Neuron (in vitro differentiated cells): ENCODE measurements around the gene CHST15.

Experiments used
- H2AFZ ChIP-seq: one replicate; pipeline ENCODE4 v1.6.1; 2013; ENCODE audit warnings: low read depth, mild to moderate bottlenecking, inconsistent platforms, low read length, moderate library complexity
- H3K27me3 ChIP-seq: one replicate; pipeline ENCODE4 v1.6.1; 2013; ENCODE audit warnings: low read length; ENCODE audit not compliant: insufficient read depth
- H3K36me3 ChIP-seq: one replicate; pipeline ENCODE4 v1.6.1; 2013; ENCODE audit warnings: low read length; ENCODE audit not compliant: insufficient read depth
- H3K4me1 ChIP-seq: one replicate; pipeline ENCODE4 v1.6.1; 2013; ENCODE audit warnings: low read length; ENCODE audit not compliant: insufficient read depth
- H3K4me3 ChIP-seq: 2 replicates; pipeline ENCODE4 v1.5.1; 2013; ENCODE audit warnings: mild to moderate bottlenecking, low read length, moderate library complexity
- H3K9me3 ChIP-seq: one replicate; pipeline ENCODE4 v1.6.1; 2013; ENCODE audit warnings: low read length

The CHST15 gene, protein sequence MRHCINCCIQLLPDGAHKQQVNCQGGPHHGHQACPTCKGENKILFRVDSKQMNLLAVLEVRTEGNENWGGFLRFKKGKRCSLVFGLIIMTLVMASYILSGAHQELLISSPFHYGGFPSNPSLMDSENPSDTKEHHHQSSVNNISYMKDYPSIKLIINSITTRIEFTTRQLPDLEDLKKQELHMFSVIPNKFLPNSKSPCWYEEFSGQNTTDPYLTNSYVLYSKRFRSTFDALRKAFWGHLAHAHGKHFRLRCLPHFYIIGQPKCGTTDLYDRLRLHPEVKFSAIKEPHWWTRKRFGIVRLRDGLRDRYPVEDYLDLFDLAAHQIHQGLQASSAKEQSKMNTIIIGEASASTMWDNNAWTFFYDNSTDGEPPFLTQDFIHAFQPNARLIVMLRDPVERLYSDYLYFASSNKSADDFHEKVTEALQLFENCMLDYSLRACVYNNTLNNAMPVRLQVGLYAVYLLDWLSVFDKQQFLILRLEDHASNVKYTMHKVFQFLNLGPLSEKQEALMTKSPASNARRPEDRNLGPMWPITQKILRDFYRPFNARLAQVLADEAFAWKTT

GRCh38 chr10:124092860-124093773 lies at the start of gene CHST15:
TSS of gene CHST15 (minus strand) at chr10:124093598. CDS start at chr10:124046212, 47,386 bp downstream.
- Histone ChIP-seq H3K9me3 (no peaks in the 10 kb centered on the region), H2AFZ (peak within 1 kb of the TSS; percentile 56), H3K27me3 (no peaks in the 10 kb centered on the region), H3K36me3 (no peaks in the 10 kb centered on the region), H3K4me3 (peak within 1 kb of the TSS; percentile 76), H3K4me1 (peaks cover 21% of the 10 kb centered on the region)

DNA sequence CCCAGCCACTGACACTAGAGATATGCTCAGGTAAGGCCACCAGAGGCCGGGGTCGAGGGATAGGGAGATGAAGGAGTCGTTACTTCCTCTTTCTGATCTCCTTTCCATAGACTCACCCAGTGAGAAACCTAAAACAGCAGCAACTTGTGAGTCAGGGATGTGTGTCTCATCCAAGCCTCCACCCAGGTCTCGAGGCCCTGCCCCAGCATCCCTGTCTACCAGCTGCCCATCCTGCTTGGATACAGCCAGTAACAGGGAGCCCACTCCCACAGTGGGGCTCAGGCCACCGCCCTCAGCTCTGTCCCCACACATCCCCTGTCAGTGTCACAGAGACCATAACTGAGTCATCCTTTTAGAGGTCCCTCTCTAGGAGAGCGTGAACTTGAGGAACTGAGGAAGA lies 49.6 kb upstream of the CHST15 start:
- Histone ChIP-seq H3K27me3 (no peaks in the 10 kb centered on the region), H3K4me1 (no peaks in the 10 kb centered on the region), H2AFZ (no peak overlapping the region), H3K36me3 (no peaks in the 10 kb centered on the region), H3K4me3 (no peak overlapping the region), H3K9me3 (no peaks in the 10 kb centered on the region)

GRCh38 chr10:124142006-124142739 lies 48.8 kb upstream of the CHST15 start:
- Histone ChIP-seq H3K4me3 (no peak overlapping the region), H3K4me1 (no peaks in the 10 kb centered on the region), H3K27me3 (no peaks in the 10 kb centered on the region), H2AFZ (no peak overlapping the region), H3K9me3 (no peaks in the 10 kb centered on the region), H3K36me3 (no peaks in the 10 kb centered on the region)

- no peaks in the 10 kb centered on the region for H3K27me3 ChIP-seq
- H3K4me1 ChIP-seq: no peaks in the 10 kb centered on the region
- no peaks in the 10 kb centered on the region for H3K9me3 ChIP-seq
- no peak overlapping the region for H2AFZ ChIP-seq
- no peaks in the 10 kb centered on the region for H3K36me3 ChIP-seq
- no peak overlapping the region for H3K4me3 ChIP-seq
Measured at GRCh38 chr10:124138883-124139348, 45.5 kb upstream of the CHST15 start.

GRCh38 chr10:124138195-124138882 lies 44.9 kb upstream of the CHST15 start:
- H2AFZ ChIP-seq: no peak overlapping the region
- H3K4me1 ChIP-seq: no peaks in the 10 kb centered on the region
- no peaks in the 10 kb centered on the region for H3K36me3 ChIP-seq
- H3K27me3 ChIP-seq: no peaks in the 10 kb centered on the region
- no peaks in the 10 kb centered on the region for H3K9me3 ChIP-seq
- no peak overlapping the region for H3K4me3 ChIP-seq

DNA sequence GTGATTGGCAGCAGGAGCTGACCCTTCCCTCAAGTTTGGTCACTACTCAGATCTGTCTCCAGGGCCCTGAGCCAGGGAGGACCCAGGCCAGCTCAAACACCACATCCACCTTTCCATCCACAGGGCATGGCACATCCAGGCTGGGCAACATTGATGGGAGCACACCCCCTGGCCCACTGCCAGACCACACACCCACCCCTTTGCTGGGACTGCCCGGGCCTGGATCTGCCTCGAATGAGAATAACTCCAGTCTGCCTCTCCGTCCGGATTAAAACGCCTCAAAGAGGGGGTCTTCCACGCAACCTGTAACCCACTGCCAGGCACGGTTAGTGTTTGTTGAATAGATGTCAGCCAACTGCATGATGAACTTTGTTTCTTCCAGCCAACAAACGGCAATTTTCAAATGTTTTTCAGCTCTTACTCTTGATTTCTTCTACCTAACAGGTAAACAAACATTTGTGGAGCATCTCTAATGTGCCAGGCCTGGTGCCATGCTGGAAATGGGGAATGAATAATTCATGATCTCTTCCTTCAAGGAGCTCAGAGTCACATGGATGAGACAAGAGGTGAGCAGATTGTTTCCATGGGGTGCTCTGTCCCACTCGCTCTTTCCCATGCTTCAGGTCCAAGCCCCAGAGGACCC lies 41.0 kb upstream of the CHST15 start:
- H3K4me1 ChIP-seq: no peaks in the 10 kb centered on the region
- no peaks in the 10 kb centered on the region for H3K9me3 ChIP-seq
- H2AFZ ChIP-seq: no peak overlapping the region
- no peaks in the 10 kb centered on the region for H3K27me3 ChIP-seq
- no peak overlapping the region for H3K4me3 ChIP-seq
- no peaks in the 10 kb centered on the region for H3K36me3 ChIP-seq

DNA sequence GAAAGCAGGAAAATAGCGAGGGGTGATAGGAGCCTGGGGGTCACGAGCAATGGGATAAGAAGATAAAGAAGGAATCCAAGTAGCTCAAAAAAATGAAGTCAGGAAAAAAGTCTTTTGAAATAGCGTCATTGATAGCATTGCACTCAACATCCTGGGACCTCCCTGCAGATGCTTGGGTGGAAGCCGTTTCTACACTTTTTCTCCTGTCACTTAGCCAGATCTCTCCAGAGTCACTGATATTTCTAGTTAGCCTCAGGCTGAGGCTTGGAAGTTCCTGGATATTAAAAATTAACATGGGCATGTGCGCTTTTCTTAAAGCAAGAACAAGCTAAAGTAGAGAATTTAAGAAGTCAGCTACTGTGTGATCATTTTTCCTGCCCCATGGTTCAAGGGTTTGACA lies 39.5 kb upstream of the CHST15 start:
- Histone ChIP-seq H3K9me3 (no peaks in the 10 kb centered on the region), H3K36me3 (no peaks in the 10 kb centered on the region), H3K27me3 (no peaks in the 10 kb centered on the region), H3K4me3 (no peak overlapping the region), H2AFZ (no peak overlapping the region), H3K4me1 (no peaks in the 10 kb centered on the region)

DNA sequence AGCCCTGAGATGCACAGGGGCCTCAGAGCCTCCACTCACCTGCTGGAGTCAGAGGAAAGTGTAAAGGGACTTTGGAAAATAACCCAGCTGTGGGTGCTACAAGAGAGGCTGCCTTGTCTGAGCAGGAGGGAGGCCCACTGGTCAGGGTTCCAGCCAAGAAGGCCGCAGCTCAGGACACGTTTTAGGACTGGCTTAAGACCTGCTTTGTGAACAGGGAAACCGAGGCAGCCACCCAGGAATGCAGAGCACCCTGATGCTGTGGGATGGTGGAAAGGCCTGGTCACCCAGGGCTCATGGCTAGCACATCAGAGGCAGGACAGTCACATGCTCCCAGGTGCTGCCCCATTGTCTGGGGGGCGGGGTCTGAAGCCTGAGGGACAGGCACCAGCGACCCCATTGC lies 38.9 kb upstream of the CHST15 start:
- Histone ChIP-seq H3K36me3 (no peaks in the 10 kb centered on the region), H3K4me3 (no peak overlapping the region), H3K4me1 (no peaks in the 10 kb centered on the region), H3K9me3 (no peaks in the 10 kb centered on the region), H3K27me3 (no peaks in the 10 kb centered on the region), H2AFZ (no peak overlapping the region)

- Histone ChIP-seq H3K36me3 (no peaks in the 10 kb centered on the region), H3K4me1 (no peaks in the 10 kb centered on the region), H3K4me3 (no peak overlapping the region), H3K27me3 (no peaks in the 10 kb centered on the region), H3K9me3 (no peaks in the 10 kb centered on the region), H2AFZ (no peak overlapping the region)
Measured at GRCh38 chr10:124131172-124131571, 37.8 kb upstream of the CHST15 start.

DNA sequence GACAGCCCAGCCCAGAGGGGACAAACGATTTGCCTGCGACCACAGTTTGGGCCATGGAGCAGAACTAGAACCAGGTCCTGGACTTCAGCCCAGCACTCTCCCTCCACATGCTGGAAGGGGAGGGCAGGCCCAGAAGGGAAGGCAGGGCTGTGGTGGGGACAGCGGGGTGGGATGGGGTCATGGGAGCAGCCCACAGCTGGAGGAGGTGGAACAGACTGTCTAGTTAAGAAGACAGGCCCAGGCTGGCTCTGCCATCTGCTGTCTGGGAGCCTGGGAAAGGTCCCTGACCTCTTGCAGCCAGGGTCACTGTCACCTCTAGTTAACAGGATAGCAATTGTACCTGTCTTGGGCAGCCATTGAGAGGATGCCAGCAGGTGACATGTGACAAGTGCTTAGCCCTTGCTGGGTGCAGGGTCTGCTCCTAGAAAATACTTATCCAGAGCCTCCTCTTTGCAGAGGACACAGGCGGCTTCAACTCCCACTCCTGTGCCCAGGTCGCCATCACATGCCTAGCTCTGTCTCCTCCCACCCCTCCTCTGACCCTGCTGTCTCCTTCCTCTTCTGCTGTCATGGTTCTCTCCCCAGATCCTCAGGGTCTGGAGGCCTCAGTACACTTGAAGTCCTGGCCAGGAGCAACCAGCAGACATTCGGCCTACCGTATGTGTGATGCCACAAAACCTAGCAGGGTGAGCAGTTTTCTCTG lies 37.0 kb upstream of the CHST15 start:
- no peaks in the 10 kb centered on the region for H3K36me3 ChIP-seq
- no peaks in the 10 kb centered on the region for H3K9me3 ChIP-seq
- no peaks in the 10 kb centered on the region for H3K27me3 ChIP-seq
- H2AFZ ChIP-seq: no peak overlapping the region
- no peaks in the 10 kb centered on the region for H3K4me1 ChIP-seq
- no peak overlapping the region for H3K4me3 ChIP-seq

DNA sequence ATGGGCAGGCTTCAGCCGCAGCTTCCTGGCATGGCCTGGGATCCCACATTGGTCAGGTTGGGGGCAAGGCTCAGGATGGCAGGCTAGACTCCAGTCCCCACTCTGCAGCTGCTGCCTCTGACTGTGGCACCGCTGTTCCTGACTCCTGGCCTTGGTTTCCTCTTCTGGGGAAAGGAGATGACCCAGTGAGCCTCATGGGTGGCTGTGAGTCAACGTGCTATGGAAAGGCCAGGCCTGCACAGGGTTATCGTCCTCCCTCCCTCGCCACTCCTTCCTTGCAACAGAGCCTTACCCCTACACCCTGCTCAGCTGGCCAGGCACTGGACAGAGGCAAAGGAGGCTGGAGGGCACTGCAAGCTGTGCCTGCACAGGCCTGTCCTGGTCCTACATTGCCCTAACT lies 36.1 kb upstream of the CHST15 start:
- Histone ChIP-seq H3K4me1 (no peaks in the 10 kb centered on the region), H3K9me3 (no peaks in the 10 kb centered on the region), H3K4me3 (no peak overlapping the region), H3K36me3 (no peaks in the 10 kb centered on the region), H3K27me3 (no peaks in the 10 kb centered on the region), H2AFZ (no peak overlapping the region)
